H9 (cell line): ENCODE data around the gene CPB2. TPM values are rescaled to one million over a fixed set of nuclear protein-coding genes. Genes with fewer than 3 reads are reported as not detected.

Experiments used
- DNase-seq: peaks from one replicate; pipeline ENCODE4 v3.0.0-alpha.2; 2017
- H2AFZ ChIP-seq: one replicate; pipeline ENCODE4 v1.6.1; 2013; ENCODE audit warnings: mild to moderate bottlenecking, low read length, control low read depth, moderate library complexity
- H2AK5ac ChIP-seq: 2 replicates; pipeline ENCODE4 v1.6.1; 2013; ENCODE audit warnings: low read length, control low read depth, mixed read lengths; ENCODE audit not compliant: insufficient read length
- H2BK120ac ChIP-seq: one replicate; pipeline ENCODE4 v1.6.1; 2013; ENCODE audit warnings: low read depth, mild to moderate bottlenecking, low read length, control low read depth, inconsistent platforms; ENCODE audit not compliant: poor library complexity, severe bottlenecking
- H2BK12ac ChIP-seq: 2 replicates; pipeline ENCODE4 v1.6.1; 2013; ENCODE audit warnings: low read length, control low read depth, mixed read lengths, low read depth; ENCODE audit not compliant: insufficient read length
- H2BK15ac ChIP-seq: 2 replicates; pipeline ENCODE4 v1.6.1; 2013; ENCODE audit warnings: low read depth, low read length, control low read depth
- H2BK20ac ChIP-seq: one replicate; pipeline ENCODE4 v1.6.1; 2013; ENCODE audit warnings: low read depth, mild to moderate bottlenecking, low read length, control low read depth, inconsistent platforms; ENCODE audit not compliant: poor library complexity, severe bottlenecking
- H2BK5ac ChIP-seq: 2 replicates; pipeline ENCODE4 v1.6.1; 2013; ENCODE audit warnings: low read length, control low read depth, mixed read lengths; ENCODE audit not compliant: insufficient read length
- H3K14ac ChIP-seq: 2 replicates; pipeline ENCODE4 v1.6.1; 2013; ENCODE audit warnings: low read length, control low read depth; ENCODE audit not compliant: insufficient read depth
- H3K18ac ChIP-seq: 2 replicates; pipeline ENCODE4 v1.6.1; 2013; ENCODE audit warnings: low read depth, mild to moderate bottlenecking, mixed read lengths, low read length, control low read depth; ENCODE audit not compliant: insufficient read length
- H3K23ac ChIP-seq: 2 replicates; pipeline ENCODE4 v1.6.1; 2013; ENCODE audit warnings: low read length, control low read depth, mixed read lengths, low read depth; ENCODE audit not compliant: insufficient read length
- H3K23me2 ChIP-seq: 2 replicates; pipeline ENCODE4 v1.6.1; 2013; ENCODE audit warnings: low read depth, mild to moderate bottlenecking, mixed read lengths, low read length, control low read depth; ENCODE audit not compliant: insufficient read length, poor library complexity, severe bottlenecking
- H3K27ac ChIP-seq: 2 replicates; pipeline ENCODE4 v1.5.1; 2013; ENCODE audit warnings: low read length, control low read depth, mixed read lengths, low read depth; ENCODE audit not compliant: insufficient read length
- H3K27me3 ChIP-seq: 2 replicates; pipeline ENCODE4 v1.6.1; 2013; ENCODE audit warnings: low read length, control low read depth, inconsistent platforms; ENCODE audit not compliant: insufficient read depth
- H3K4ac ChIP-seq: 2 replicates; pipeline ENCODE4 v1.6.1; 2013; ENCODE audit warnings: low read depth, mild to moderate bottlenecking, control low read depth, inconsistent platforms, low read length, moderate library complexity
- H3K4me1 ChIP-seq: 2 replicates; pipeline ENCODE4 v1.6.1; 2013; ENCODE audit warnings: low read length, control low read depth, inconsistent platforms; ENCODE audit not compliant: insufficient read depth
- H3K4me2 ChIP-seq: 2 replicates; pipeline ENCODE4 v1.6.1; 2013; ENCODE audit warnings: low read length, control low read depth, mixed read lengths; ENCODE audit not compliant: insufficient read length, insufficient read depth
- H3K56ac ChIP-seq: 2 replicates; pipeline ENCODE4 v1.6.1; 2013; ENCODE audit warnings: low read depth, mild to moderate bottlenecking, mixed read lengths, low read length, control low read depth; ENCODE audit not compliant: insufficient read length
- H3K79me1 ChIP-seq: 2 replicates; pipeline ENCODE4 v1.6.1; 2013; ENCODE audit warnings: low read depth, mild to moderate bottlenecking, moderate library complexity, low read length, control low read depth, inconsistent platforms; ENCODE audit not compliant: insufficient read depth, poor library complexity, severe bottlenecking
- H3K79me2 ChIP-seq: 2 replicates; pipeline ENCODE4 v1.6.1; 2013; ENCODE audit warnings: low read length, control low read depth, inconsistent platforms; ENCODE audit not compliant: insufficient read depth
- H3K9ac ChIP-seq: 2 replicates; pipeline ENCODE4 v1.6.1; 2013; ENCODE audit warnings: low read length, control low read depth, mixed read lengths; ENCODE audit not compliant: insufficient read length; ENCODE audit errors: extremely low read depth
- H3K9me3 ChIP-seq: one replicate; pipeline ENCODE4 v1.6.1; 2013; ENCODE audit warnings: low read depth, low read length, inconsistent platforms; ENCODE audit not compliant: control insufficient read depth
- H3T11ph ChIP-seq: one replicate; pipeline ENCODE4 v1.6.1; 2013; ENCODE audit warnings: mild to moderate bottlenecking, low read length, control low read depth, inconsistent platforms
- H4K20me1 ChIP-seq: one replicate; pipeline ENCODE4 v1.6.1; 2013; ENCODE audit not compliant: control insufficient read depth, insufficient read length, insufficient read depth
- H4K5ac ChIP-seq: 2 replicates; pipeline ENCODE4 v1.6.1; 2013; ENCODE audit warnings: low read depth, mild to moderate bottlenecking, mixed read lengths, low read length, control low read depth; ENCODE audit not compliant: insufficient read length
- H4K8ac ChIP-seq: replicated peaks from 2 replicates; pipeline ENCODE4 v1.6.1; 2013; ENCODE audit warnings: low read length, control low read depth, mixed read lengths, low read depth; ENCODE audit not compliant: insufficient read length
- H4K91ac ChIP-seq: 2 replicates; pipeline ENCODE4 v1.6.1; 2013; ENCODE audit warnings: low read depth, mild to moderate bottlenecking, moderate library complexity, mixed read lengths, low read length, control low read depth; ENCODE audit not compliant: insufficient read length
- H3K27ac Mint-ChIP-seq, 3 experiments: 2 replicates in 2 of 3; 3 replicates in 1 of 3; pipeline ENCODE4 v1.8.0; 2020 to 2021; ENCODE audit warnings: mixed read lengths in 3 of 3, mild to moderate bottlenecking in 1 of 3, moderate library complexity in 1 of 3
- H3K27me3 Mint-ChIP-seq: 2 replicates; pipeline ENCODE4 v1.8.0; 2021; ENCODE audit warnings: low read depth, mild to moderate bottlenecking, moderate library complexity, mixed read lengths
- H3K36me3 Mint-ChIP-seq, 3 experiments: 2 replicates in 2 of 3; 3 replicates in 1 of 3; pipeline ENCODE4 v1.8.0; 2020 to 2021; ENCODE audit warnings: low read depth in 3 of 3, mixed read lengths in 3 of 3; ENCODE audit not compliant: insufficient read depth in 1 of 3
- H3K4me1 Mint-ChIP-seq, 2 experiments: 2 replicates each; pipeline ENCODE4 v1.8.0; 2020; ENCODE audit warnings: mixed read lengths in 2 of 2
- H3K4me3 Mint-ChIP-seq, 2 experiments: 2 replicates in 1 of 2; 3 replicates in 1 of 2; pipeline ENCODE4 v1.8.0; 2020 to 2021; ENCODE audit warnings: mild to moderate bottlenecking in 2 of 2, mixed read lengths in 2 of 2, moderate library complexity in 1 of 2
- H3K9me3 Mint-ChIP-seq, 2 experiments: 2 replicates in 1 of 2; 3 replicates in 1 of 2; pipeline ENCODE4 v1.8.0; 2020; ENCODE audit warnings: mild to moderate bottlenecking in 2 of 2, mixed read lengths in 2 of 2, moderate library complexity in 1 of 2
- CTCF ChIP-seq: fragments of 200-600 bp; sonication (generic); conservative IDR thresholded peaks from 3 replicates; pipeline ENCODE4 v1.8.0; 2021; ENCODE audit warnings: antibody characterized with exemption, mild to moderate bottlenecking
- WGBS: extraction: QIAGEN DNeasy Blood & Tissue Kit; methylation state at CpG from one replicate; pipeline ENCODE4 v1.1.7; 2013; ENCODE audit warnings: missing lambda C conversion rate, low lambda C conversion rate, mixed read lengths; ENCODE audit not compliant: insufficient read length; ENCODE audit errors: extremely low coverage; 5-methylcytosine and 5-hydroxymethylcytosine counted together
- total RNA-seq: library from RNA; stranded (reverse); gene quantifications from 2 replicates; pipeline ENCODE4 v1.2.1, GENCODE V29; 2021

The CPB2 gene
- total RNA-seq, 1 experiment from 2014 or later = not detected

GRCh38 chr13:46015366-46015765 is 89.5 kb downstream of the CPB2 start:
- H3K27ac ChIP-seq = no peak overlapping the region

More at GRCh38 chr13:46015366-46015765, 89.5 kb downstream of the CPB2 start:
- Histone ChIP-seq H4K8ac (no peak overlapping the region), H3K18ac (no peak overlapping the region), H2AFZ (no peak overlapping the region), H3K79me2 (no peaks in the 10 kb centered on the region), H3T11ph (no peak overlapping the region), H4K91ac (no peak overlapping the region), H3K79me1 (no peaks in the 10 kb centered on the region), H2BK12ac (no peak overlapping the region), H3K4me2 (no peak overlapping the region), H3K27me3 (no peaks in the 10 kb centered on the region), H2BK15ac (no peak overlapping the region), H3K9me3 (no peaks in the 10 kb centered on the region), H2AK5ac (no peak overlapping the region), H2BK20ac (no peak overlapping the region), H3K56ac (no peak overlapping the region), H3K23ac (no peak overlapping the region), H4K5ac (no peak overlapping the region), H3K4ac (no peak overlapping the region), H3K14ac (no peak overlapping the region), H2BK5ac (no peak overlapping the region), H4K20me1 (no peaks in the 10 kb centered on the region), H3K4me1 (no peaks in the 10 kb centered on the region), H3K23me2 (no peaks in the 10 kb centered on the region), H2BK120ac (no peak overlapping the region), H3K9ac (no peak overlapping the region)
- Mint-ChIP-seq H3K9me3 (no peaks in the 10 kb centered on the region), H3K4me1 (no peaks in the 10 kb centered on the region), H3K27ac (no peak overlapping the region), H3K36me3 (peaks cover 7 to 36% (median 22%) of the 10 kb centered on the region in 3 experiments; a peak in 6 of 7 replicates), H3K27me3 (no peaks in the 10 kb centered on the region), H3K4me3 (no peak overlapping the region)
- WGBS = no CpG with 5 or more reads among the region's 3 CpGs
- TF ChIP-seq CTCF = no peak
- no peak for DNase-seq
